Choroid plexus epithelial cell (primary cell): ENCODE results near the gene TUBG1.

Experiments used
- DNase-seq: peaks from one replicate; pipeline ENCODE4 v3.0.0-alpha.2; 2010; ENCODE audit warnings: low read depth
- H3K4me3 ChIP-seq: 2 replicates; pipeline ENCODE4 v1.5.1; 2011; ENCODE audit warnings: low read depth, mild to moderate bottlenecking, control low read depth, low read length, moderate library complexity
- CTCF ChIP-seq: conservative IDR thresholded peaks from 2 replicates; pipeline ENCODE4 v1.5.1; 2011; ENCODE audit warnings: low read depth, mild to moderate bottlenecking, control low read depth, inconsistent platforms, low read length, moderate library complexity

The TUBG1 gene

GRCh38 chr17:42609182-42609813 lies at the start of gene TUBG1, which contains the start of gene RETREG3:
Gene TUBG1, plus strand, starts transcription at chr17:42609683. Its CDS starts 55 bp downstream, at chr17:42609738.
Gene RETREG3, minus strand, starts transcription at chr17:42609374. Its CDS starts 50 bp downstream, at chr17:42609324.
- peak; percentile 72 for TF ChIP-seq CTCF
- peak; percentile 100 for DNase-seq
- peak within 1 kb of the TSS; percentile 96 for H3K4me3 ChIP-seq

GRCh38 chr17:42560246-42560645 lies 49.2 kb upstream of the TUBG1 start:
- no peak for DNase-seq
- TF ChIP-seq CTCF, result no peak
- H3K4me3 ChIP-seq, result no peak overlapping the region

- peak within 1 kb of the TSS; percentile 88 for H3K4me3 ChIP-seq
- DNase-seq, result peak; percentile 99
- no peak for TF ChIP-seq CTCF
These were observed 47.5 kb upstream of the TUBG1 start, which contains the start of gene COASY for GRCh38 chr17:42561897-42562387. Gene COASY, plus strand, starts transcription at chr17:42562148. Its CDS starts 475 bp downstream, at chr17:42562623.

GRCh38 chr17:42562388-42563142 lies 46.9 kb upstream of the TUBG1 start:
- no peak for TF ChIP-seq CTCF
- peak overlapping the region; percentile 88 for H3K4me3 ChIP-seq
- DNase-seq, result peak; percentile 57

GRCh38 chr17:42563143-42563509 lies 46.4 kb upstream of the TUBG1 start:
- no peak for DNase-seq
- no peak for TF ChIP-seq CTCF
- H3K4me3 ChIP-seq, result peak overlapping the region; percentile 88

- no peak for DNase-seq
- peak overlapping the region; percentile 88 for H3K4me3 ChIP-seq
- TF ChIP-seq CTCF, result no peak
These were observed 45.9 kb upstream of the TUBG1 start for GRCh38 chr17:42563543-42563942.
